HG03196 (cell line): ENCODE data around the gene SVOPL.

ENCODE experiments used
- ATAC-seq: cut with Tn5 transposase; IDR thresholded peaks from one replicate; pipeline ENCODE4 v1.9.1; 2021; ENCODE audit not compliant: unreplicated experiment

The SVOPL gene

DNA sequence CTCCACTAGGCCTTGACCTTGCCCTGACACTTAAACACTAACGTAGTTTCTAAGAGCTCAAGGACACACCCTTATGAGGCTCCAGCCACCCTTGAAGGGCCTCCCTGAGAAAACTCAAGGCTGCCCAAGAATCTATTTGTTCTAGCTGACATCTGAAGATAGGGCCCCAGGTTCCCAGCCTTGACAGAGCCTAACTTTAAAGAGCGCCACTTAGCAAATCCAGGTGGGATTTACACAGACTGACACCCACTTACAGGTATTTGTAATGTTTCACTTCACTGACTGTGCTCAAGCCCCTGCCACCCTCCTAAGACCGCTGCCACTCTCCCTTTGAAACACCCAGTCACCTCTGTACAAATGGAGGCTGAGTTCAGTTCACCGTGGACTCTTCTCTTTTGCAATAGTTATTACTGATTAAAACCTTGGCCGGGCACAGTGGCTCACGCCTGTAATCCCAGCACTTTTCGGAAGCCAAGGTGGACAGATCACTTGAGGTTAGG, 90.4 kb downstream of the SVOPL start:
- ATAC-seq: no peak

DNA sequence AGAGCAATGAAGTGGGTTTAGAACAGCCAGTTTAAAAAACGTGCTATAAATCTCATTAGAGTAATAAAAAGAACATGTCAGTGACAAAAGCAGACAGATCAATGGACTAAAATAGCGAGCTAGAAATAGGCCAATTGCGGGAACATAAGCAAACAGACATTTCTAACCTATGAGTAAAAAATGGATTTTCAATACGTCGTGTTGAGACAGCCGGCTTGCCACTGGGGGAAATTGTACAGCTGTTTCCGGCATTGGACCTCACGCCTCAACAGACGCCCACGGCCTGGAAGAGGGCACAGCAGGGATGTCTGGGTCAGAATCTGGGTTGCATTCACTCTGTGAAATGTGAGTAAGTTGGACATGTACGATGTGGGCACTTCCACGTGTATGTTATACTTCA, 92.9 kb downstream of the SVOPL start:
- ATAC-seq: no peak

DNA sequence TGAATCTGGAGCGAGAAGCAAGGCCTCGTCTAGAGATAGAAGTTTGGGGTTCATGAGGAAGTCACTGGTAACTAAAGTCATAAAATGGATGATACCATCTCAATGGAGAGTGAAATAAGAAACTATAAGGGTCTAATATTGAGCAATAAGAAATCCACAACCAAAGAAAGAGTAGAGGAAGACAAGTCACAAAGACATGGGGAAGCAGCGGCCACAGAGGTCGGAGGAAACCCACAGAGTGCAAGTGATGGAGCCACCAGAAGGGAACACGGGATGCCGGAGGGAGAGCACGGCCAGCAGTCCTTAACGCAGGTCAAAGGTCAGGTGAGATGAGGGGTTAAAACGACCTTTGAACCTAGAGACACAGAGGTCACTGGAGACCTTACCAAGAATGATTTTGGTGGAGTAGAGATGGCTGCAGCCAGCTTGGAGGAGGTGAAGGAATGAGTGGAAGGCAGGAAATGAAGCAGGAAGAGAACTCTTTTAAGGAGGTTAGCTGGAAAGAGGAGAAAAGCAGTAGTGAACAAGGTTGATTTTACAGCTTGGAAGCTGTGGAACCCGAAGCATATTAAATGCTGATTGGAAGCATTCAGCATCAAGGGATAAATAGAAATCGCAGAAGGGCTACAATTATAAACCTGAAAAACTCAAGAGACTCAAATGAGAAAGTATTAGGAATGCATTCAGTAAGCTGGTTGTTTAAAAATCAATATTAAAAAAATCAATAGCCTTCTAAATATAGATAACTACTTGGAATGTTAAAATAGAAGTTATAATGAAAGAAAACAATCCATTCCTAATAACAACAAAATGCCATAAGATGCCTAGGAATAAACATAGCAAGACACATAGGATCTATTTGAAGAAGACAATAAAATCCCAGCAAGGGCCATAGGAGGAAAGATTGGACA, 93.7 kb downstream of the SVOPL start:
- no peak for ATAC-seq

DNA sequence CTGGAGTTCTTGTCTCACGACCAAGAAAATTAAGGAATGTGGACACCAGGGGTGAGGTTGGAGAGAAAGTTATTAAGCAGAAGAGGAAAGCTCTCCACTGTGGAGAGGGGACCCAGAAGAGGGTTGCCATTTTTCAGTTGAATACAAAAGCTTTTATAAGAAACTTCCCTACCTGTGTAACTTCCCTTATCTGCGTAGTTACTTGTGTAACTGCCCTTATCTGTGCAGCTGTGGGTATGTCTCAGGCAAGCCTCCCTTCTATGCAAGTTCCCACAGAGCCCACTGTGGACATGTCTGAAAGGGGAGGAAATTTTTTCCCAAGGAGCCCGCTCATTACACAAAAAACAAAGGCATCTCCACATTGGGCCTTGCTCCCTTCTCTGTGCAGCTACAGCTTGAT, 94.9 kb downstream of the SVOPL start:
- no peak for ATAC-seq

DNA sequence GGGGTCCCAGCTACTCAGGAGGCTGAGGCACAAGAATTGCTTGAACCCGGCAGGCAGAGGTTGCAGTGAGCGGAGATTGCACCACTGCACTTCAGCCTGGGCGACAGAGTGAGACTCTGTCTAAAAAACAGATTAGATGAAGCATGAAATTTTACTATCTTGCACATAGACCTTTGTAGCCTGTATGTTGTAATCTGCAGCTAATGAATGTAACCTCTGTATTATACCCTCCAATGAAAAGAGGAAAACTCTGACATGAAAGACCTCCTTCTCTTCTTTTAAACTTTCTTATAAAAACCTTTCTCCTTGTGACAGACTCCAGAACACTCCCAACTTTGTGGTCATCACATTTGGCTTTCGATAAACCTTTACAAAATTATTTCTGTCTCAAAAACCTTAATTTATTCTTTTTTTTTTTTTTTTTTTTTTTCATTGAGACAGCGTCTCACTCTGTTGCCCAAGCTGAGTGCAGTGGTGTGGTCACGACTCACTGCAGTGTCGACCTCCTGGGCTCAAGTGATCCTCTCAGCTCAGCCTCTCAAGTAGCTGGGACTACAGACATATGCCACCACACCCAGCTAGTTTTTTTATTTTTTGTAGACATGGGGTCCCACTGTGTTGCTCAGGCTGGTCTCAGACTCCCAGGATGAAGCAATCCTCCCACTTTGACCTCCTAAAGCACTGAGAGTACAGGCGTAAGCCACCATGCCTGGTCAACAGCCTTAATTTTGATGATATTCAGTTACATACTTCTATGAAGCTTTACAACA, 97.4 kb downstream of the SVOPL start:
- no peak for ATAC-seq

DNA sequence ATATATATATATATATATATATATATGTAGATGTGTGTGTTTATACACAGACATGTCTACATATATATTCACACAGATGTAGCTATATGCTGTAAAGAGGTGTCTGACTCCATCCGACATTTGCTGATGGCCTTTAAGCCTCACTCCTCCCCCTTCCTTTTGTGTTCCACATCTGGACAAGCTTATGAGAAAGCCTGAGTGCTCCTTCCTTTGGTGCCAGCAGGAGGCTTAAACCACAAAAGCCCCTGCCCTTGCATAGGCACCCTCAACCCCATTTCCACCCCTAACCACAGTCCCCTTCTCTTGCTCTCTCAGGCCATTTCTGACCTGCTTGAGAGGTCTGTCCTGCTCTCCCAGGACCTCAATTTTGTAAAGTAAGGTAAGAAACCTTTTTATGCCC, 98.7 kb downstream of the SVOPL start:
- ATAC-seq: no peak

DNA sequence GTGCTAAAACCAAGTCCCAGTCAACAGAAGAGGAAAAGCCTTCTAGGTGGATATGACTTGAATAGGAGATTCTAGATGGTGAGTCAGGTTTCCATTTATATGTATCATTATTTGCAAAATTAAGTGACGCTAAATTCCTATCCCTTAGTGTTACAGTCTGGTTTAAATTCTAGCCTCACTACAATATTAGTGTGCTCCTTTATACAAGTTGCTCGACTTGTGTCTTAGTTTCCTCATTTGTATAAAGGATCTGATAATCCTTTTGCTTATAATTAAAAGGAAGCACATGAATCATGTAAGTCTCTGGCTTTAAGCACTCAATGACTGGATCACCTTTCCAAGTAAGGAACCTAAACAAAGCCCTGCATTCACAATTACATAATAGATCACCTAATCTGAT, 105.7 kb downstream of the SVOPL start:
- ATAC-seq: no peak

DNA sequence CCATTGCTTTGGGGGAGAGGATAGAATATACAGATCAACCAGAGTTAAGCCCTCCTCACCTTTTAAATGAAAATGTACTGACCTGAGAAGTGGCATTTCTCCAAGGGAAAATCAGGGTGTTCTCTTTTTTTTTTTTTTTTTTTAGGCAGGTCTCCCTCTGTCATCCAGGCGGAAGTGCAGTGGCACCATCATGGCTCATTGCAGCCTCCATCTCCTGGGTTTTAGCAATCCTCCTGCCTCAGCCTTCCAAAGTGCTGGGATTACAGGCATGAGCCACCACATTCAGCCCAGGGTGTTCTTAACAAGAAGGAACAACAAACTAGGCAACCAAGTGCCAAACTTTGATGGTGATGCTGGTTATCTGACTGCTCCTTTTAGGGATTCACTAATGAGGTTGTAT, 111.0 kb downstream of the SVOPL start:
- ATAC-seq: no peak

DNA sequence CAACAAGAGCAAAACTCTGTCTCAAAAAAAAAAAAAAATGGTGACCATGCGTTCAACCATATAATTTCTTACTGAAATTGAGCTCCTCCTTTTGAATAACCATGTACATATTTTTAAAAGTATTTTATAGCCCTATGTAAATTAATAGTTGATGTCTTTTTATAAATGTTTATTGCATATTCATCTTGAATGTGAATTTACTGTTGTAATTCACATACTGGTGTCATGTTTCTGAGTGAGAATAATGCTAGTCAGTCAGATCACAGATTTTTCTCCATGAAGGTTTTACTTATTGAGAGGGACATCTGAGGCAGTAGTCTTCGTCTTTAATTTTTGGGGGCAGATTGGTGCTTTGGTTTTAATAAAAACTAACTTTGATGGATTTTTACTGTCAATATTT, 112.2 kb downstream of the SVOPL start:
- no peak for ATAC-seq

DNA sequence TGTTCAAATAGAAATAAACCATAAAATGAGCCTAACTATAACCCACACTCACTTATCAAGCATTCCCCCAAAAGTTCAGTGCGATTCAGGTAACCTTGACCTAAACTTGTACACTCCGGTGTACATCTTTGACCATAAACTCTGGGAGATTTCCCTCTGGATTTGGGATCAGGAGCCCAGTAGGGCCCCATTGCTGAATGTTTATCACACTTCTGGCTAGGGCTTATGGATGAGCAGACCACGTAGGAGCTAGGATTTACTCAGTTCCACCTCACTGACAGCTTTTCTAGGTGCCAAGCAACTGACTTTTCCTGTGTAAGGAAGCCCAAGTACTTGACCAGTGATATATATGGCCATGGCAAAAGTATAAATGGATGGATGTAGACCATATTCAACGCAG, 113.7 kb downstream of the SVOPL start:
- no peak for ATAC-seq

DNA sequence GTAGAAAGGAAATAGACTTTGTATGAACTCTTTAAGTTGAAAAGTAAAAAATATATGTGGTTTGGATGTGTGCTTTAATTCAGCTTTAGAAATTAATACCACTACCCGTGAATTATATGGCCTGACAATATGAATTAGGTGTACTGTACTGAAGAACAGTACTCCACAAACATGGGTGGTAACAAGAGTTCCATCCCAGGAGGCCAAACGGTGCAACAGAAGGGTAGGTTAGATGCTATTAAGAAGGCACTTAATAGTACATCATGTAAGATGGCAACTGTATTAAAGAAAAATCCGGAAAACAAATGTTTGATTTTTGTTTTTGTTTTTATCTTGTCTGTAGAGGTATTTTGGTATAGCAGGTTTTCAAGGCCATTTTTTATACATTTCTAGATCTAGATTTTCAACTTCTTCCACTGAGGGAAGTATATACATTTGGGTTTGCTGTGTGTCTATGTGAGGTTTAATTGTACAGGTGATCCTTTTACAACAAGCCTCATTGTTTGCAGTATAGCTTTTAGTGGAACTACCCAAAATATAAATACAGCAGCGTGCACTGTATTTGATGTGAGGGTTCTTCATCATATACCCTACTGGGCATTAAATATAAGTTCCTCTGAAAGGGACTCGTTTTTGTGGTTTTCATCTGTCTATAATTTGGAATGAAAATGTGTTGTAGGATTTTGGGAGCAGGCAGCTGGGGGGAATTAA, 115.7 kb downstream of the SVOPL start:
- ATAC-seq: no peak

DNA sequence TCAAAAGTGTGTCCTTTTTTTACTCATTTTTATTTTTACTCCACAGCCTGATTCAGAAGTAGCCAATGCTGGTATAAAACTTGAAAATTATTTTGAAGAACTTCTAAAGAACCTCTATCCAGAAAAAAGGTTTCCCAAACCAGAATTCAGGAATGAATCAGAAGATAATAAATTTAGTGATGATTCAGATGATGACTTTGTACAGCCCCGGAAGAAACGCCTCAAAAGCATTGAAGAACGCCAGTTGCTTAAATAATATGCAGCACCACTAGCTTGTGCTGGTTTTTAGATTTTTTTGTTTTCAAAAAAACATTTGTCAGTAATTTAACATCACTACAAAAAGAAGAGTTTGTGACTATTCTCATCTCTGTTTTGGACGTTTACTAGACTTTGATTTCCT, 116.5 kb downstream of the SVOPL start:
- no peak for ATAC-seq

DNA sequence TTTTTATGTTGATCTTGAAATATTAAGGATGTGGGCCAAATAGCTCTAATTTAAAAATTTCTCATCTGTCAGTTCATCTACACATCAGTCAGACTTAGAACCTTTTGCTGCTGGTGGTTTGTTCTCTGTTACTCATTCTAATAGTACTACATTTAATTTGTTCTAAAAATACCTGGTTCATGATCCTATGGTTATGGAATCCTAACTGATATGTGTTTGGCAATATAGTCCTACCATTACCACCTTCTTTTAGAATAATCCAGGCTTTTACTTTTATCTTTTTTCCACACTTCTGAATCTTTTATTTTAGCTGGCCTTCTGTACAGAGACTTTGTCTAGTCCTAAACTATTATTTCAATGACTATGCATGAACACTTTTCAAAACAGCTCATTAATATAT, 116.9 kb downstream of the SVOPL start:
- no peak for ATAC-seq

DNA sequence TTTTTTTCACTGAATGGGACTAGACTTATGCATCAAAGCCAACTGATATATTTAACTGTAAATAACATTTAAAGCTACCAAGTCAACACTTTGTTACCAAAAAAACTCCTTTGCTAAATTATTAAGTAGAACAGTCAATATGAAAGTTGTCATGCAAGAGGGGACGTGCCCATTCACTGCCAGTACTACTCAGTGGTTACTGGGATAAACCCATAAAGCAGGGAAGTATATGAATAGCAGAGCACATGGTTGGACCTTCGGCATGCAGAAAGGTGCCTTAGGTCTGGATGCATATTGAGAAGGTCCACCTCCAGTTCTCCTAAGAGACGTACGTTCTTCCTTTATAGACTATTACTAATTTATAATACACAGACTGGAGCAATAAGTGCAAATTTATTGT, 120.1 kb downstream of the SVOPL start:
- no peak for ATAC-seq

DNA sequence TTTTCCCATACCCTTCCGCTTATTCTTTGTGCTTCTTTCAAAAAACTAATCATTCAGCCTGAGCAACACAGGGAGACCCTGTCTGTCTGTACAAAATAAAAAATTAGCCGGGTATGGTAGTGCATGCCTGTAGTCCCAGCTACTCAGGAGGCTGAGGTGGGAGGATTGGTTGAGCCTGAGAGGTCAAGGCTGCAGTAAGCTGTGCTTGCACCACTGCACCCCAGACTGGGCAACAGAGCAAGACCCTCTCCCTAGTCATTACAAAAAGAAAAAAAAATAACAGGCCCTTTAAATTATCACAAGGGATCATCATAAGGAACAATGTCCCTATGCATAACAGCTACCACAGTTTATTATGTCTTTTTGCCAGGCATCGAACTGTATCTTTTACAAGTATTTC, 121.5 kb downstream of the SVOPL start:
- ATAC-seq: no peak

DNA sequence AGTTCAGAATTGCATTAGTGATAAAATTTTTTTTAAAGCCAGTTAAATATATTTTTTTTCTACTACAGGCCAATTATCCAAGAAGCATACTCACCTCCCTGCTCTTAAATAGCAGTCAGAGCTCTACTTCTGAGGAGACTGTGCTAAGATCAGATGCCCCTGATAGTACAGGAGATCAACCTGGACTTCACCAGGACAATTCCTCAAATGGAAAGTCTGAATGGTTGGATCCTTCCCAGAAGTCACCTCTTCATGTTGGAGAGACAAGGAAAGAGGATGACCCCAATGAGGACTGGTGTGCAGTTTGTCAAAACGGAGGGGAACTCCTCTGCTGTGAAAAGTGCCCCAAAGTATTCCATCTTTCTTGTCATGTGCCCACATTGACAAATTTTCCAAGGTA, 122.0 kb downstream of the SVOPL start:
- ATAC-seq: no peak

DNA sequence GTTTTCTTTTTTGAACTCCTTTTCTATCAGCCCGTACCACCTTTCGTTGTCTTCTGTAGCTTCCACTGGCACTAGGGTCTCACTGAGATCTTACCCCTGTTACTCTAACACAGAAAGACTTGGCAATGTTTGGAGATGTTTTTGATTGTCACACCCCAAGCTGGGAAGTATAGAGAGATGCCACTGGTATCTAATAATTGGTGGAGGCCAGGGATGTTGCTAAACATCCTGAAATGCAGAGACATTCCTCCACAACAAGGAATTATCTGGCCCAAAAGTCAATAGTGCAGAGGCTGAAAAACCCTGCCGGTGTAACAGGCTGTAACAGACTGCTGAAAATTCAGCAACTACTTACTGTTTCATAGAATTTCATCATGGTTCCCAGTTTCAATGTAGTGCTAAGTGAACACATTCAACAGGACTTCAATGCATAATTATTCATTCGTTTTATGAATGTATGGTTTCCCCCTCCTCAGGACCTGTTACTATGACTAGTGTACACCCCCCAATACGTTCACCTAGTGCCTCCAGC, 125.2 kb downstream of the SVOPL start:
- no peak for ATAC-seq

DNA sequence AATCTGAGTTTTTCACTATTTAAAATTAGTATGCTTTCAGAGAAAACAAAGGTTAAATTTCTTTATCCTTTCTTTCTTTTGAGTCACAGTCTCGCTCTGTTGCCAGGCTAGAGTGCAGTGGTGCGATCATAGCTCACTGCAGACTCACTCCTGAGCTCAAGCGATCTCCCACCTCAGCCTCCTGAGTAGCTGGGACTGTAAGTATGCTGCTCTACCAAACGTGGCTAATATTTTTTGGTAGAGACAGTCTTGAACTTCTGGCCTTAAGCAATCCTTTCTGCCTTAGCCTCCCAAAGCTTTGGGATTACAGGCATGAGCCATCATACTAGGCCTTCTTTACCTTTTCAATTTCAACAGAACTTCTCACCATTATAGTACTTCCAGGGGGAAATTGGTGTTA, 127.4 kb downstream of the SVOPL start:
- ATAC-seq: no peak

DNA sequence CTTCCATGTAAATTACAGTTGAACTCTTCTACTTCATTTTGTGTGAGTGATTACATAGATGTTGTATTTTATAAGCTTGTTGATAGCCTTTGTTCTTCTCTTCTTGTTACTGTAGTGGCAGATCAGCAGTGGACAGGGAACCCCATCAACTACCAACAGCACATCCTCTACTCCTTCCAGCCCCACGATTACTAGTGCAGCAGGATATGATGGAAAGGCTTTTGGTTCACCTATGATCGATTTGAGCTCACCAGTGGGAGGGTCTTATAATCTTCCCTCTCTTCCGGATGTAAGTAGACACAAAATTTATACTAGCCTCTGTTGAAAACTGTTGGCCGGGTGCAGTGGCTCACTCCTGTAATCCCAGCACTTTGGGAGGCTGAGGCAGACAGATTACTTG, 130.4 kb downstream of the SVOPL start:
- ATAC-seq: no peak

DNA sequence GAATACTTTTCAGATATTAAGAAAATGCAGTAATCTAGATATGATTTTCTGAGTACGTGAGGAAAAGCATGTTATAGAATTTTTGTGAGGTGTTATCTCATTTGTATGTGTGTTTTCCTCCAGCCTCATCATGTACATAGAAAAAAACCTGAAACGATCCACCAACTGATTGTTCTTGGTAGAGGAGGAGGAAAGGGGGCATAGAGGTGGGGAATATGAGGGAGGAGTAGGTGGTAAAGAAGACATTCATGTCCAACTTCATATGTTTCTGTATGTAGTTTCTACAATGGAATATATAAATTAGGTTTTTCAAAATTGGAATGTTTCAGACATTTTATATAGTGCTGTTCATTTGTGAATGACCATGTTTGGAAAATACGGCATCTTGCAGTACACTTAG, 131.7 kb downstream of the SVOPL start:
- no peak for ATAC-seq

DNA sequence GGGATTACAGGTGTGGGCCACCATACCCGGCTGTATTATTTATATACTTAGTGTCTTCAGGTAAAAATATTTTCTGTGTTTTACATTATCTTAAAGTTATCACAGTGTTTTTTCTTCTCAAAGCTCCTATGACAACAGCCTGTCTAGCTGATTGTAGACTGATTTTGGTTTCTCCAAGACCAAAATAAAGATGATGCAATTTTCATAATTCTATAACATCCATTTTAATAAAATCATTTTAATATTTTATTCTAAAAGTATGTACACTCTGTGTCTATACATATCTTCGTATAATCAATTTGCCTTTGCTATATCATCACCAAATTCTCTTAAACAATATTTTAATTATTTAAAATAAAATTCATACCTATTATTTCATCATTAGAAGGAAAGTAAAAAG, 132.5 kb downstream of the SVOPL start:
- no peak for ATAC-seq
